ENCODE data around the gene KRT6B.
"Not testable (repeated sequence)": the region's sequence is repeated elsewhere in the genome, so short reads cannot be mapped to it uniquely, and the experiment has no call there.

KRT6B gene

GRCh38 chr12:52416795-52417194 is 35.2 kb downstream of the KRT6B start:
- no peak for DNase-seq (ENCODE audit: low spot score)
- no peak for TF ChIP-seq CTCF (IDR thresholded peaks at IDR 0.05; ENCODE audit: extremely low read depth, missing control alignments)

GRCh38 chr12:52415870-52416750 is 35.8 kb downstream of the KRT6B start:
- TF ChIP-seq CTCF (IDR thresholded peaks at IDR 0.05; ENCODE audit: extremely low read depth, missing control alignments), result no peak
- DNase-seq (ENCODE audit: low spot score), result no peak

GRCh38 chr12:52414936-52415335 is 37.0 kb downstream of the KRT6B start:
- no peak for DNase-seq (ENCODE audit: low spot score)
- no peak for TF ChIP-seq CTCF (IDR thresholded peaks at IDR 0.05; ENCODE audit: extremely low read depth, missing control alignments)

GRCh38 chr12:52413782-52414345 is 38.1 kb downstream of the KRT6B start:
- TF ChIP-seq CTCF (IDR thresholded peaks at IDR 0.05; ENCODE audit: extremely low read depth, missing control alignments), result no peak
- no peak for DNase-seq (ENCODE audit: low spot score)

GRCh38 chr12:52413202-52413601 is 38.7 kb downstream of the KRT6B start:
- no peak for DNase-seq (ENCODE audit: low spot score)
- no peak for TF ChIP-seq CTCF (IDR thresholded peaks at IDR 0.05; ENCODE audit: extremely low read depth, missing control alignments)

- TF ChIP-seq CTCF (IDR thresholded peaks at IDR 0.05; ENCODE audit: extremely low read depth, missing control alignments), result no peak
- DNase-seq (ENCODE audit: low spot score), result no peak
These were observed 40.1 kb downstream of the KRT6B start for GRCh38 chr12:52411815-52412214.

GRCh38 chr12:52410589-52411248 is 41.2 kb downstream of the KRT6B start:
- DNase-seq (ENCODE audit: low spot score), result not testable (repeated sequence)

All from GM20000 (cell line).